ENCODE measurements around the gene FAHD1.

The FAHD1 gene

DNA sequence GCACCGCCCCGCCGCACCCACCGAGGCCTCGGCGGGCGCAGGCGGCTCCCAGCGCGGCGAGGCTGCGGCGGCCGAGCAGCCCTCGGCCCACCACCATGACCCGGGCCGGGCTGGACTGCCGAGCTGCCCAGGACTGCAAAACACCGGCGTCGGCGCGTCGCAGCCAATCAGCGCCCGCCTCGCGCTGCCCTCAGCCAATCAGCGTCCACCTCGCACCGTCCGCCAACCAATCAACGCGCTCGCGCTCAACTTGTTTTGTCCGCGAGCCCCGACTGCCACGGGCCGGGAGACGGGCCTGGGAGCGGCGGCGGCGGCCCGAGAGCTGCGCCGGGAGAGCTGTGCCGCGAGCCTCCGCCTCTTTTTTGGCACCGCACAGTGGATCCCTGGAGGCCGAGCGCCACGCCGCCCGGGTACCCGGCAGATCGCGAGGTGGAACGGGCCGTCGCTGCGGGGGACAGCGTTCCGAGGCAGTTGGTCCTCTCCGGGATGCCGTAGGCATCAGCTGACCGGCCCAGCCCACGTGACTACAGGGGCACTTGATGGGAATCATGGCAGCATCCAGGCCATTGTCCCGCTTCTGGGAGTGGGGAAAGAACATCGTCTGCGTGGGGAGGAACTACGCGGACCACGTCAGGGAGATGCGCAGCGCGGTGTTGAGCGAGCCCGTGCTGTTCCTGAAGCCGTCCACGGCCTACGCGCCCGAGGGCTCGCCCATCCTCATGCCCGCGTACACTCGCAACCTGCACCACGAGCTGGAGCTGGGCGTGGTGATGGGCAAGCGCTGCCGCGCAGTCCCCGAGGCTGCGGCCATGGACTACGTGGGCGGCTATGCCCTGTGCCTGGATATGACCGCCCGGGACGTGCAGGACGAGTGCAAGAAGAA lies at the start of gene FAHD1, which contains the start of gene HAGH:
TSS of gene FAHD1 (plus strand) at position 516 of the 883 bp plus-strand sequence. CDS start at position 549, 33 bp downstream.
TSS of gene HAGH (minus strand) at position 135 of the 883 bp plus-strand sequence. CDS start at position 97, 38 bp downstream.
- peak; percentile 96 for DNase-seq
- in situ Hi-C loops (cut with HindIII; ENCODE audit: low pct_ligation_motif_present, low pct_unique_long_range_greater_than_20kb, low sequenced_read_pairs), result no loop called here

DNA sequence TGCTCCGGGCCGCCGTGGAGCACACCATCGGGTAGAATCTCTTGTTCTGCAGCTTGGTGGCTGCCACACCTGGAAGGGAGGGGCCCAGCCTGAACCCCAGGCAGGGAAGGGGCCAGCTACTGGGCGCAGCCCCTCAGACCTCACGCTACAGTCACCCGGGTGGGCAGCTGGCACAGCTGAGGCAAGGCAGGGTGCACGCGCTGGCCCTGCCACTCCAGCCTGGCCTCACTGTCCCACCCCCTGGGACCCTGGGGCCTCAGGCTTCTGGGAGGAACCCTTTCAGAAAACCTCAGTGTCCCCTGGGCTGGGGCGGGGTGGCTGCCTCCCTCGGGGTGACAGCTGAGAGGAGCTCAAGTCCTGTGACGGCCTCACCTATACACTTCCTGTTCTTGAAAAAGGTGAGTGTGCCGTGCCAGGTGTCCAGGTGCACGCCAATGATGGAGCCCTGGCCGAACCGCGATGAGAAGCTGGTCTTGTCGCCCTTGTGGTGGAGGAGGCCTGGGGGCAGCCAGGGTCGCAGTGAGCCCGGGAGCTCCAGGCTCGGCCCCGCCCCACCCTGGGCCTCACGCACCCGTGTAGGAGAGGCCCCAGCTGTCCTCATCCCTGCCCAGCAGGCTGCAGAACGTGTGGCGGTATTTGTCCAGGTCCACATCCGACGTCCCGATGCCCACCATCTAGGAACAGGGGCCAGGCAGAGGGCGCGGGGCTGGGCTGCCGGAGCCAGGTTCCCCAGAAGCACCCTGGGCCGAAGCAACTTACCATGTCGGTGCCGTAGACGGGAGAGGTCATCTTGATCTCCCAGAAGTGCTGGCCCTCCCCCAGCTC lies 49.4 kb upstream of the FAHD1 start:
- in situ Hi-C loops (cut with HindIII; ENCODE audit: low pct_ligation_motif_present, low pct_unique_long_range_greater_than_20kb, low sequenced_read_pairs), result no loop called here
- DNase-seq, result no peak

- in situ Hi-C loops (cut with HindIII; ENCODE audit: low pct_ligation_motif_present, low pct_unique_long_range_greater_than_20kb, low sequenced_read_pairs), result no loop called here
- no peak for DNase-seq
Observed at GRCh38 chr16:1778200-1779179, 48.5 kb upstream of the FAHD1 start.

DNA sequence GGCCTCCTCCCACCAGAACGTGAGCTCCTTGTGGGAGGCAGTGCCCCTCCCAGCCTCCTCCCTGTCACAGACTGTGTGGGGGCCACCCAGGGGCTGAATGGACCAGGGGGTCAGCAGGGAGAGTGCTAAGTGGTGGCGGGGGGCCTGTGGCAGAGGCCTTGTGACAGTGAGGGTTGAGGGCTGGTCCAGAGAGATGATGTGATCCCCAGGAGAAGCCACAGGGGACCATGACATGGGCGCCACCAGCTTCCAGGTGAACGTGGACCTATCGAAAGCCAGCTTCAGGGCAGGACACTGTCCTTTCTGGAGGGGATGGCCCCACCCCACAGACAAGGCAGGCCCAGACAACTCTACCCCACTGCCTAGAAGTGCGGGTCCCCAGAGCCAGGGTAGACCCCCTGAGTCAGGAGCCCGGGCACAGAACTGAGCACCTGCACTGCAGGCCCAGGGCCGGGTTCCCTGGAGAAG lies 47.7 kb upstream of the FAHD1 start:
- in situ Hi-C loops (cut with HindIII; ENCODE audit: low pct_ligation_motif_present, low pct_unique_long_range_greater_than_20kb, low sequenced_read_pairs), result no loop called here
- DNase-seq, result no peak

- no peak for DNase-seq
- in situ Hi-C loops (cut with HindIII; ENCODE audit: low pct_ligation_motif_present, low pct_unique_long_range_greater_than_20kb, low sequenced_read_pairs), result no loop called here
Observed at GRCh38 chr16:1779741-1780676, 47.0 kb upstream of the FAHD1 start.

GRCh38 chr16:1780677-1781072 lies 46.3 kb upstream of the FAHD1 start:
- in situ Hi-C loops (cut with HindIII; ENCODE audit: low pct_ligation_motif_present, low pct_unique_long_range_greater_than_20kb, low sequenced_read_pairs), result no loop called here
- DNase-seq, result no peak

GRCh38 chr16:1781254-1781653 lies 45.8 kb upstream of the FAHD1 start:
- DNase-seq, result no peak
- in situ Hi-C loops (cut with HindIII; ENCODE audit: low pct_ligation_motif_present, low pct_unique_long_range_greater_than_20kb, low sequenced_read_pairs), result no loop called here

DNA sequence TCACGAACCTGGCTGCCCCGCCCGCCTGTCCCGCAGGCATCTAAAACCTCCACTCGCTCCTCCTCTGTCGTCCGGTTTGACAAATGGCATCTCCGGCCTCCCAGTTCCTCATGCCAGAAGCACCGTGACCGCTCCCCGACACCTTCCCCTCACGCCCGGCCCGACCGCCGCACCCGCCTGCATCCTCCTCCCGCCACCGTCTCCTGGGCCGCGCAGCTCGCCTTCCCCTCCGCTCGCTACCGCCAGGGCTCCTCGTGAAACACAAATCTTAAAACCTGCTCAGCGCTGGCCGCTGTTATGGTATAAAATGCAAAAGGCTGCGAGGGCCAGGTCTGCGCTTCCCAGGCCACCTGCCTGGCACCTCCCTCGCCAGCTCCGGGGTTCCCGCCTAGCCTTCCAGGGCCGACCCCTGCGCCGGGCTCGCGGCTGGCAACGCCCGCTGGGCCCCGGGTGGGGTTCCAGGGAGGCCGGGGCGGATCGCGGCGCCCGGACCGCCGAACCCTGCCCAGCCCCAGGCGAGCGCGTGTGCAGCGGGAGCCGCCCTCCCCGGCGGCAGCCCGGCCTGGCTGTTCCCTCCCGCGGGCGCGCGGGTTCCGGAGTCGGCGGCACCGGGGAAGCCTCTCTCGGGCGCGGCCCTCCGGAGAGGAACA lies 45.1 kb upstream of the FAHD1 start:
- DNase-seq, result peak; percentile 41
- in situ Hi-C loops (cut with HindIII; ENCODE audit: low pct_ligation_motif_present, low pct_unique_long_range_greater_than_20kb, low sequenced_read_pairs), result no loop called here

DNA sequence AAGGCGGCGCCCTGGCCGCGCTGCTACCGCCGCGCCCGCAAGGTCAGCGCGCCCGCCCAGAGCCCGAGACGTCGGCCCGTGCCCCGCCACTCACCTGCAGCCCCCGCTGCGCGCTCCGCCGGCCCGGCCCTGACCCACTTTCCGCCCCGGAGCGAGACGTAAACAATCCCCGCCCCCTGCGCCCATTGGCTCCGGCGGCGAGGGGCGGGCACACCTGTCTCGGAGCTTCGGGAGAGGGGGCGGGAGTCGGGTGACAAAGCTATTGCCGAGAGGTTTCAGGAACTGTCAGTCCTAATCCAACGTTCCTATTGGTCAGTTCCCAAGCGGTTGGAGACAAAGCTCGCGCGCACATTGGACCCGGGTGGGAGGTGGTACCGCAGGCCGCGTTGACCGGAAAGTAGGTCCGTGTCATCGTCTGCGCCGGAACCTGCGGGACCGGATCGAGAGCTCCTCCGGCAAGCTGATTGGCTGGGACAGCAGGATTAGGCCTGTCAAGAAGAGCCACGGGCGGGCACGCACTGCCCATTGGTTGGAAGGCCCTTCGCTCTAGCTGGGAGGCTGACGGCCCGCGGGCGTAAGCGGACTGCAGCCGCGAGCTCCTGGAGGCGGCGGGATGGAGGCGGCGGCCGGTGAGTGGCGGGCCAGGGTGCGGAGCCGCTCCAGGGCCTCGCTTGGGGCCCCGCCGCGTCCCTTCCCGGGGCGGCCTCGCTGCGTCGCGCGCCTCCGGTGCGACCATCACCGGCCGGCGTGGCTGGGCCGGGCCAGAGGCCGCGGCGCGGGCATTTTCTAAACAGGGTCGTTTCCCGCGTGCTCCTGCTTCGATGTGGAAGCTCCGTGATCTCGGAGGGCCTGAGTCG lies 44.4 kb upstream of the FAHD1 start, which contains the start of the genes NUBP2 and SPSB3:
TSS of gene NUBP2 (plus strand) at position 553 of the 857 bp plus-strand sequence. CDS start at position 614, 61 bp downstream.
TSS of gene SPSB3 (minus strand) at position 164 of the 857 bp plus-strand sequence. CDS start 1,088 bp downstream, outside the sequence.
- in situ Hi-C loops (cut with HindIII; ENCODE audit: low pct_ligation_motif_present, low pct_unique_long_range_greater_than_20kb, low sequenced_read_pairs), result no loop called here
- peak; percentile 100 for DNase-seq

DNA sequence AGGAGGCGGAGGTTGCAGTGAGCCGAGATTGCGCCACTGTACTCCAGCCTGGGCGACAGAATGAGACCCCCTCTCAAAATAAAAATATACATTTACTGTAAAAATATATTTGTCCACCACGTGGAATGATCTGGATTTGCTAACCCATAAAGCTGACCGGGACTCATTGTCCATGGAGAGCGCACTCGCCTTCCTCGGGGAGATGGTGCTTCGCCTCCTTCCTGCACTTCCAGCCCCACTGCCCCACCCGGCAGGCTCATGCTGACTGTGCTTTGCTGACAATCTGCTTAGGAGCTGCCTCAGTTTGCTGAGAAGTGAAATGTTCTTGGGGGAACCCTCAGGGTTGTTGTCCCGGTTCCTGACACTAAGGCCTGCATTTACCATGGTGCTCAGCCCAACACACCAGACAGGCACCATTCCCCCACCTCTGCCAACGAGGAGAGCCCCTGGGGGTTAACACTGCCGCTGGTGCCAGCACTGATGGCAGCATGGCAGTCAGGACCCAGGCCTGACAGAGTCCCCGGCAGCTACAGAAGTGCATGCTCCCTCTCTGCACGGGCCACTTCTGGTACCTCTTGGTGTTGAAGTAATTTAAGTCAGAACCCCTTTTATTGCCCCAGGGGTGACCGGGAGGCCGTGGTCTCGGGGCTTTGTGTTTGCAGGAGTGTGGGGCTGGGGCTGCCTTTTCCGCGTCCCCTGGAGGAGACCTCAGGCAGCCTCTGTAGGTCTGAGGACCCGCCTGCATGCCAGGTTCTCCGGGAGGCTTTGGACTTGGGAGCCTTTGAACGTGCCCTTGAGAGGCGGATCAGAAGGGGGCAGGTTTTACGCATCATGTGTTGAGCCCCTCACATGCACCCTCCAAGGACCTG lies 41.8 kb upstream of the FAHD1 start:
- in situ Hi-C loops (cut with HindIII; ENCODE audit: low pct_ligation_motif_present, low pct_unique_long_range_greater_than_20kb, low sequenced_read_pairs), result no loop called here

GRCh38 chr16:1785846-1786170 lies 41.2 kb upstream of the FAHD1 start:
- in situ Hi-C loops (cut with HindIII; ENCODE audit: low pct_ligation_motif_present, low pct_unique_long_range_greater_than_20kb, low sequenced_read_pairs), result no loop called here
- DNase-seq, result no peak

More for the DNA sequence above, 41.8 kb upstream of the FAHD1 start:
- DNase-seq, result no peak

- in situ Hi-C loops (cut with HindIII; ENCODE audit: low pct_ligation_motif_present, low pct_unique_long_range_greater_than_20kb, low sequenced_read_pairs), result no loop called here
- DNase-seq, result no peak
Observed at GRCh38 chr16:1786242-1787055, 40.6 kb upstream of the FAHD1 start.

GRCh38 chr16:1787056-1787321 lies 40.0 kb upstream of the FAHD1 start:
- in situ Hi-C loops (cut with HindIII; ENCODE audit: low pct_ligation_motif_present, low pct_unique_long_range_greater_than_20kb, low sequenced_read_pairs), result no loop called here
- no peak for DNase-seq

GRCh38 chr16:1787322-1788094 lies 39.5 kb upstream of the FAHD1 start:
- no peak for DNase-seq
- in situ Hi-C loops (cut with HindIII; ENCODE audit: low pct_ligation_motif_present, low pct_unique_long_range_greater_than_20kb, low sequenced_read_pairs), result no loop called here
